ENCODE measurements around the gene HSPG2.

GRCh38 chr1:21868941-21869454, 68.1 kb downstream of the HSPG2 start:
- TF ChIP-seq CTCF (IDR thresholded peaks at IDR 0.05; ENCODE audit: insufficient read depth, low read length, poor library complexity, severe bottlenecking) (no peak), EZH2phosphoT487 (conservative IDR thresholded peaks at IDR 0.05; ENCODE audit: low read length) (no peak)

Data from SU-DHL-6 (cell line).